Mucosa of stomach (tissue), 1 donor: ENCODE data around the gene TPK1.

Experiments used
- H3K27me3 ChIP-seq: one replicate; pipeline ENCODE4 v1.7.0; 2013; ENCODE audit warnings: mild to moderate bottlenecking, low read length; ENCODE audit not compliant: control insufficient read depth, insufficient read depth
- H3K36me3 ChIP-seq: one replicate; pipeline ENCODE4 v1.7.0; 2013; ENCODE audit warnings: low read length; ENCODE audit not compliant: control insufficient read depth, insufficient read depth
- H3K4me1 ChIP-seq: one replicate; pipeline ENCODE4 v1.7.0; 2013; ENCODE audit warnings: mild to moderate bottlenecking, low read length; ENCODE audit not compliant: control insufficient read depth, insufficient read depth
- H3K4me3 ChIP-seq: one replicate; pipeline ENCODE4 v1.7.0; 2013; ENCODE audit warnings: low read length
- H3K9ac ChIP-seq: one replicate; pipeline ENCODE4 v1.7.0; 2013; ENCODE audit warnings: mild to moderate bottlenecking, low read length, moderate library complexity
- H3K9me3 ChIP-seq: one replicate; pipeline ENCODE4 v1.7.0; 2013; ENCODE audit warnings: mild to moderate bottlenecking, low read length, moderate library complexity; ENCODE audit not compliant: control insufficient read depth
- donor health status: Pancreatic carcinoma.

Gene TPK1

DNA sequence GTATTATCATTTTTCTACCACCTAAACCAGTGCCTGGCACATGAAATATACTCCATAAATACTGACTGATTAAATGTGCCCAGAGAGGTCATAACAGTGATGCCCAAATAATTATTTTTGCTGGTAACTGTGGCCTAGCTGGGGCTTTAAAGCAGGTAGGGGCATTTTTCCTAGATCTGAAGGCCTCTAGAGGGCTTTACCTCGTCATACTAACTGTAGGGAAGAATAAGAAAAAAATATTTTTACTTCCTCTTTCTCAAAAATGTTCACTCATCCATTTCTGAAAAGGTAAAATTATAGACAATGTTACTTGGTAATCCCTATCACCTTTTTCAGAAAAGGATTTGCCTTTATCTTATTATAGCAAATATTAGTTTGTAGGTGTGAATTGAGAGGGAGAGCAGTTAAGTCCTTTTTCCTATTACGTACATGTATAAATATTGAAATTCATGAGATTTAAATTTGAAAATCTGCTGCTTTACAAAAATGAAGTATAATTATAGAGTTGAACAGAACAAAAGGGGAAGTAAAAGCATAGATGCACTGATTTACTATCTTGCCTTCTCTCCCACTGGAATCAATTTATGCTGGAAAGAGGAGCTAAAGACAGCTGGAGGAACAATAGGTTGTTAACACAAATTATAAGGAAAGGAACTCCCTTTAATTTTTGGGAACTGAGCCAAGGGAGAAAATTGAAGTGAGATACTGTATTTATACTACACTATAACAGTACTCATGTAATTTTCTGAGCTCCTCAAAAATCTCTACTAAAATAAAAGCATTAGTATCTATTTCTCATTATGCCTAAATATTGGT, 360.8 kb downstream of the TPK1 start:
- Histone ChIP-seq H3K36me3 (no peaks in the 10 kb centered on the region), H3K9ac (no peak overlapping the region), H3K4me3 (no peak overlapping the region), H3K4me1 (no peaks in the 10 kb centered on the region), H3K27me3 (no peaks in the 10 kb centered on the region), H3K9me3 (no peaks in the 10 kb centered on the region)

DNA sequence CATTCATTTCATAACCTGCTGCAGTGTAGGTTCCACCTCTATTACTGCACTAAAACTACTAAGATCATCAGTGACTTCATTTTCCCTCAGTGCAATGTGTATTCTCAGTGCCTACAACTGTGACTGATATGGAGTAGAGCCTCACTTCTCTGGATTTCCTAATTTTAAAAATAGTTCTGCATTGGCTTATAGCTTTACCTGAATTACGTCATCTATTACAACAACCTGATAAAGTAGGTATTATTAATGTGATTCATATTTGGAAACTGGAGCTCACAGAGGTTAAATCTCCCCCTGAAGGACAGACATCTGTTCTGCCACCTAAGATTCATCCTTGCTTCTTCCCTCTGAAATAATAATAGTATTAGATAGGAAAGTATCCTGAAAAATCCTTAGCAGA, 361.5 kb downstream of the TPK1 start:
- no peaks in the 10 kb centered on the region for H3K36me3 ChIP-seq
- no peaks in the 10 kb centered on the region for H3K9me3 ChIP-seq
- no peaks in the 10 kb centered on the region for H3K27me3 ChIP-seq
- no peaks in the 10 kb centered on the region for H3K4me1 ChIP-seq
- H3K4me3 ChIP-seq: no peak overlapping the region
- H3K9ac ChIP-seq: no peak overlapping the region

DNA sequence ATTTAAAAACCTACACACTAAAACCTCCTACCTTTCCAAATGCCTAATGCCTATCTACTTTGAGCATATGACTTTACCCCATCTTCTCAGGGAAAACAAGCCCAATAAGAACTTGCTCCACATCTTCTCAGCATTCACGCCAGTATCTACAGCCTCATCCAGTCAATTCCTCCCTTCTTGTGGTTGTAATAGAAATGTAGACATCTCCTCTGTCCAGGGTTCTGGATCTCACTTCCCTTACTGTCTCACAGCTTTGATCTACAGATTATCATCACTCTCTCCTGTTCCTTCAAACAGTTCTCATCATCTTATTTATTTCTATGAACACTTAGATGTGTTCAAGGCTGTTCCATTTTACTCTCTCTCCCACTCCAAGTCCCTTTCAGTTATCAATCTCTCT, 361.9 kb downstream of the TPK1 start:
- H3K4me1 ChIP-seq: no peaks in the 10 kb centered on the region
- H3K9me3 ChIP-seq: no peaks in the 10 kb centered on the region
- no peaks in the 10 kb centered on the region for H3K36me3 ChIP-seq
- no peak overlapping the region for H3K4me3 ChIP-seq
- H3K9ac ChIP-seq: no peak overlapping the region
- no peaks in the 10 kb centered on the region for H3K27me3 ChIP-seq

DNA sequence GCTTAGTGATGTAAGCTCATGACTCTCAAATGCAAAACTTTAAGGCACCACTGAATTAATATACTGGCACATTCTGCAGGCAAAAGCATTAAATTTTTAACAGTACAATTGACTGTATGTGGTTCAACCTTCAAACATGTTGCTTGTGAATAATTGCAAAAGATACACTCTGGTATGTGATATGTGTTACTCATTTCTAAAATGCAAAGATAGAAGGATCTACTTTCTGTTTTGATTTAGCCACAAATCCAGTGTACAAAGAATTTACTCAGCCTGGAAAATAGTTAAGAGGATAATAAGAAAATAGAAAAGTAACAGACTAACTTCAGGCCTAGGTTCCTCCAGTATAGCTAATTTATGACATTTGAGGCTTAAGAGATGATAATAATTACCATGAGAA, 365.8 kb downstream of the TPK1 start:
- H3K9me3 ChIP-seq: no peaks in the 10 kb centered on the region
- H3K36me3 ChIP-seq: no peaks in the 10 kb centered on the region
- no peaks in the 10 kb centered on the region for H3K4me1 ChIP-seq
- no peak overlapping the region for H3K4me3 ChIP-seq
- H3K27me3 ChIP-seq: no peaks in the 10 kb centered on the region
- no peak overlapping the region for H3K9ac ChIP-seq

DNA sequence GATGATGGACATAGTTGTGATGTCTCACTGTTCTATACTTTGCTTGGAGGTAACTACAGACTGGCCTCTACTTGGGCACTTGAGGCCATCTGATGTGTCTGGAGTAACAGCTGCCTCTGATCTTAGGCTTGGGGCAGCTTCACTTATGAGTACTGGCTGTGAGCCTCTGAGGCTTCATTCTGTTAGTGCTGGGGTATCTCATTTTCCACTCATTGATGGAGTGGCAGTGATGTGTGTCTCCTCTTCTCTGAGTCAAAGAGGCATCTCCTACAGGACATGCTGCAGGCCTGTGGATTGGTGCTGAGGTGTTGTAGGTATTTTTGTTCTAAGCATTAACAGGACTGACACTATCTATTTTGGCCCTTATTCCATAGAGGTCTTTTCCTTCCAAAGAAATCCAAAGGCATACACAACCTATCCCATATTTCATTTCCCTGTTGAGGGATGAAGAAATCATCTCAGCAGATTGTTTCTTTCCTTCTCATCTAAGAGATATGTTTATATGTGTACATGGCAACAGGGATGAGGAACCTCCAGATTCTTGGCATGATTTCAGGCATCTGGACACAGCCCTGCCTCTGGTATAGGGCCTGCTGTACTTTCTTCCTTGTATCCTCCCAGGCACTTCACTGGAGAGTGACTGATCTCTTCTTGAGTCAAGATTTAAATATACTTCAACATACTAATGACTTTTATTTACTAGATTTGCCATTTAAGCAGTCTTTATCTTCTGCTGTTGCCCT, 366.7 kb downstream of the TPK1 start:
- H3K9ac ChIP-seq: no peak overlapping the region
- H3K4me3 ChIP-seq: no peak overlapping the region
- no peaks in the 10 kb centered on the region for H3K36me3 ChIP-seq
- H3K9me3 ChIP-seq: no peaks in the 10 kb centered on the region
- no peaks in the 10 kb centered on the region for H3K27me3 ChIP-seq
- H3K4me1 ChIP-seq: no peaks in the 10 kb centered on the region

DNA sequence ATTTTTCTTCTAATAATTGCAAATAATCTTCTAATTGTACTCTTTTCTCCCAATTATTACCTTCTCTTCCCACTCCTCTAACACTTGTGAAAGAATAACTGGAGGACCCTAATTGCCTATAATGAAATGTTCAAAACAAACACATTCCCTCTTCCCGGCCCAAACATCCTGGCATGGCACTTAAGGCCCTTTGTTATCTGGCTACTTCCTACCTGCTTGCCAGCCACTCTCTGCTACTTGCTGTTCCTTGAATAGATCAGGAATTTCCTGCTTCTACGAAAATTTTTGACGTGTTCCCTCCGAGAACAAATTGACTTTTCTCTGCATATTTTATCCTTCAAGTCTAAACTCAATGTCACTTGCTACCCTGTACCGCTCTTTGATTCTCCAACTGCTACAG, 376.2 kb downstream of the TPK1 start:
- H3K27me3 ChIP-seq: no peaks in the 10 kb centered on the region
- no peak overlapping the region for H3K9ac ChIP-seq
- H3K4me1 ChIP-seq: no peaks in the 10 kb centered on the region
- H3K36me3 ChIP-seq: no peaks in the 10 kb centered on the region
- no peak overlapping the region for H3K4me3 ChIP-seq
- H3K9me3 ChIP-seq: no peaks in the 10 kb centered on the region

DNA sequence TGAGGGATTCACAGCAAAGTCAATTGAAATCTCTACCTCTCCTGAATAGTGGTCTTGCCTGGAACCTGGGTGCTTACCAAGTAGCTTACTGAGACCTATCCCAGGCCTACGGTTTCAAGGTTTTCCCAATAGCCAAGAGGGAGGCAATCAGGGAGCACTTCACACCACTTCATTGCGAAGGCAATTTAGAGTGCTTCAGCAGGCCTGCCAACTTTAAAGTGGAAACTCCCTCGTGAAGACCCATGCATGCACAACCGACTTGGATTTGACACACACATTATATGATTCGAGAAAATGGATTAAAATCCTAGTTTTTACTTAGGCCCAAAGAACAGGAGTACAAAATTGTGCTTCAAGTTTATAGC, 380.8 kb downstream of the TPK1 start:
- Histone ChIP-seq H3K4me1 (no peaks in the 10 kb centered on the region), H3K27me3 (no peaks in the 10 kb centered on the region), H3K36me3 (no peaks in the 10 kb centered on the region), H3K4me3 (no peak overlapping the region), H3K9ac (no peak overlapping the region), H3K9me3 (no peaks in the 10 kb centered on the region)

DNA sequence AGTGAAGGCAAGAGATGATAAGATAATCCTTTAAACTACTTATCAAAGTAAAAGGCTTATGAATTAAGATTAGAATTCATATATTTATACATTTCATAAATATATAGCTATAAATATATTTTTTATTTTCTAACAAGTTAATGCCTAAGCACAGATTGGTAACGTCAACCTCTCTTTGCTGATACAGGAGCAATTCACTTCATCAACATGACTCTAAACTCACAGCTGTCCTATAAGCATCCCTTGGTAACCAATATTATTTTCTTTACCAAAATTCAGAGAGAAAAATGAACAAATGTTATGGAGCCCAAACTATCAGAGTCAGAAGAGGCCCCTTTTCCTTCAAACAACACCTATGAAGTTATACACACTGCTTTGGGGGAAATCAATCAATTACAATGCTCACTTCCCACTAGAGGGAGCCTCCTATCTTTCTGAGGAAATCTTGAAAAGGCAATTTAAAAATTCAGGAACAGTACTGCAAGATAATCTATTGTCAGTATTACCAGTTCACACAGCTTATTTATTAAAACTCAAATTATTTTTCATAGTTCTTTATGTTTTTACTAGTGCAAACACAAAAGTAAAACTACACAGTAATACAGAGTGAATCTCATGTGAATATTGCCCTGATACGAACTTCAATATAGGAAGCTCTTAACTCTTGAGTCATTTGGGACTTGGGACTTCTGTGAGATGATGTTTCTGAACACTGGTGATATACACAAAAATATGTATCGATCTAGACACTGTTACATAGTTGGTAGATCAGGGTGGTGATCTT, 381.4 kb downstream of the TPK1 start:
- Histone ChIP-seq H3K27me3 (no peaks in the 10 kb centered on the region), H3K4me1 (no peaks in the 10 kb centered on the region), H3K9ac (no peak overlapping the region), H3K36me3 (no peaks in the 10 kb centered on the region), H3K9me3 (no peaks in the 10 kb centered on the region), H3K4me3 (no peak overlapping the region)

DNA sequence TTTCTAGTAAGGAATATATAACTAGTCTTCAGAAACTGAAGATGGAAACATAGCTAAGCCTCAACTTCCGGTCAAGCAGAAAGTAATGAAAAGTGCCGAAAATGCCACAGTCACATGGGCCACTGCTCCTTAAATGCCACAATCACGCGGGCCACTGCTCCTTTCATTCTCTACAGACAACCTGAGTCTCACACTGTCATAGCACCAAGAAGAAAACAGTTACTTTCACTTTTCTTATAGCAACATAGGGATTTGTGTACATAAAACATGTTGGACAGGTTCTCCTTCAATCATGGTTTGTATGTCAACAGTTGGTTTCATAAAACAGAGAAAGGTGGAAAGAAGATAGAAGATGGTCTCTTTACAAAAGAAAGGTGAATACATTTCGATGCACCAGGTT, 383.8 kb downstream of the TPK1 start:
- Histone ChIP-seq H3K4me3 (no peak overlapping the region), H3K27me3 (no peaks in the 10 kb centered on the region), H3K36me3 (no peaks in the 10 kb centered on the region), H3K4me1 (no peaks in the 10 kb centered on the region), H3K9ac (no peak overlapping the region), H3K9me3 (no peaks in the 10 kb centered on the region)

DNA sequence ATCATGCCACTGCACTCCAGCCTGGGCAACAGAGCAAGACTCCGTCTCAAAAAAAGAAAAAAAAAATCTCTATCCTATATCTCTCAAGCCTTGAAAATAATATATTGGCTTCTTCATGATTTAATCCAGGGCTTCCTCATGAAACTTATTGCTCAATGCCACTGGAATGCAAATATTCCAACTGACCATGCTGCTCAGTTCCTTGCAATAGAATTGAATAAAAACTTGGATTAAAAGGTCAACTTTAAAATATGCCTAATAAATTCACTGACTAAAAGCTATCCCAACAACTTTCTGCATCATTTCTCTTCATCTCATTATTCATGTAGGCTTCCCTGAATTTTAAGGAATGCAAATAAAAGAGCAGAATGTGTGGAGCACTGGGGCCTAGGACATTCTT, 390.3 kb downstream of the TPK1 start:
- no peak overlapping the region for H3K4me3 ChIP-seq
- H3K27me3 ChIP-seq: no peaks in the 10 kb centered on the region
- H3K36me3 ChIP-seq: no peaks in the 10 kb centered on the region
- H3K9ac ChIP-seq: no peak overlapping the region
- no peaks in the 10 kb centered on the region for H3K9me3 ChIP-seq
- no peaks in the 10 kb centered on the region for H3K4me1 ChIP-seq

DNA sequence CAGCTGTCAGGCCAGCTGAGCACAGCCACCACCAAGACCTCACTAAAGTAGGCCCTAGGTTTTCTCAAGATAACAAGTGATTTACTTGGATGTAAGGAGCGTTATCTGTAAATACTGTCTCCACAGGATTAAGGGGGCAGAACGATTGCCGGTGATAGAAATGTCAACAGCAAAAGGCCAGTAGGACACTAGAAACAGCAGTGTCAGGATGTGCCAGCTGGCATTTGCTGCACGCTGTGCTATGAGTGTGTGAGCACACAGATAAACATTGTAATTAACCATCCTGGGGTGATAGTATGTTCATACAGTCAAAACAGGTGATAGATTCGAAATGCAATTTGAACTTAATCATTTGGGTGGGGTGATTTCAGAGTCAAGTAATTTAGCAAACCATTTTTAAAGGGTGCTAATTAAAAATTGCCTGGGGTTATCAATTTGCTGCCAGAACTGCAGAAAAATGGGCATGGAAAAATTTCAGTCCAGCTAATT, 396.1 kb downstream of the TPK1 start:
- H3K27me3 ChIP-seq: no peaks in the 10 kb centered on the region
- no peaks in the 10 kb centered on the region for H3K36me3 ChIP-seq
- H3K9ac ChIP-seq: no peak overlapping the region
- H3K4me1 ChIP-seq: no peaks in the 10 kb centered on the region
- H3K4me3 ChIP-seq: no peak overlapping the region
- no peaks in the 10 kb centered on the region for H3K9me3 ChIP-seq

DNA sequence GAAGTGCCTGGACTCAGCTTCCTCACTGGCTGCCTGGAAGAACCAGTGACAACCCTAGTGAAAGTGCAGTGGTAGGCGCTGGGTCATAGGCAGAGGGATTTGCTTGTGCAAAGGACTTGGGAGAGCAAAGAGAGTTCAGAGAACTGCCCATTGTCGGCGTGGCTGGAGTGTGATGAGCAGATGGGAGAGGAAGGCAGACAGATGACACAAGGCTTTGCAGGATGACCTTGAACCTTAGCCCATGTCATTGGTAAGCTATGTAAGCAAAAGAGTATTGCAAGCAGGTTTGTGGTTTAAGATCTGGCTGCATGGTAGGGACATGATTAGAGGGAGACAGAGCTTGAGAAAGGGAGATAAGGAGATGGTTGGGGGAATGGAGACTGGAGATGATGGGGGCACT, 397.1 kb downstream of the TPK1 start:
- Histone ChIP-seq H3K4me1 (no peaks in the 10 kb centered on the region), H3K4me3 (no peak overlapping the region), H3K9me3 (no peaks in the 10 kb centered on the region), H3K36me3 (no peaks in the 10 kb centered on the region), H3K27me3 (no peaks in the 10 kb centered on the region), H3K9ac (no peak overlapping the region)
